K562 (cell line): Measurements from ENCODE around the gene CAPN14. TPM values are rescaled to one million over a fixed set of nuclear protein-coding genes. Genes with fewer than 3 reads are reported as not detected.

ENCODE experiments used
- ATAC-seq: fragments of 200-7000 bp; cut with Tn5 transposase; 3 replicates; pipeline ENCODE4 v1.9.1; 2020; ENCODE audit warnings: moderate library complexity
- BruUV-seq: library from RNA; stranded (reverse); fragments of 400-500 nt; replicated peaks from 2 replicates; lab custom pipeline; 2021; lab: Mats Ljungman, UMichigan
- CTCF ChIA-PET: fragments of 300-600 bp; formaldehyde crosslinking; extraction: SDS; loops from one replicate; lab custom pipeline; 2021; ENCODE audit warnings: low intra/inter-chr PET ratio; lab: Yijun Ruan, JAX
- POLR2A ChIA-PET: fragments of 300-600, 350-650 bp; sonication (Branson Sonifier 250); formaldehyde crosslinking; extraction: SDS; loops from one replicate; lab custom pipeline; 2021; ENCODE audit warnings: antibody characterized with exemption, inconsistent platforms; lab: Yijun Ruan, JAX
- DNase-seq, 4 experiments: peaks; one replicate each; pipeline versions ENCODE4 v3.0.0 to v3.0.0-alpha.2; 2011 to 2018; ENCODE audit warnings: low spot score in 3 of 4, mixed read lengths in 3 of 4; ENCODE audit errors: extremely low read depth in 1 of 4
- FAIRE-seq: peaks from 2 replicates; lab custom pipeline; 2011; peaks lifted over from hg19 to GRCh38; lab: Jason Lieb, UNC
- H2AFZ ChIP-seq: 2 replicates; pipeline ENCODE4 v1.6.0; 2011; ENCODE audit warnings: low read depth, low read length, control low read depth, inconsistent platforms
- H3K27ac ChIP-seq: fragments of 200-600 bp; 3 replicates; pipeline ENCODE4 v1.8.0; 2011; ENCODE audit warnings: low read depth, mild to moderate bottlenecking, control low read depth, inconsistent platforms, low read length, moderate library complexity, mixed read lengths; ENCODE audit errors: extremely low read depth
- H3K27me3 ChIP-seq, 2 experiments: fragments of 300-600 bp in 1 of 2; 2 replicates in 1 of 2; 3 replicates in 1 of 2; pipeline versions ENCODE4 v1.6.0 to v1.8.0; 2011; ENCODE audit warnings: inconsistent platforms in 2 of 2, low read length in 2 of 2, mild to moderate bottlenecking in 1 of 2, mixed read lengths in 1 of 2, moderate library complexity in 1 of 2; ENCODE audit not compliant: control insufficient read depth in 2 of 2, insufficient read depth in 2 of 2
- H3K36me3 ChIP-seq: fragments of 300-600 bp; 3 replicates; pipeline ENCODE4 v1.8.0; 2011; ENCODE audit warnings: mild to moderate bottlenecking, low read length, inconsistent platforms; ENCODE audit not compliant: control insufficient read depth, insufficient read depth
- H3K4me1 ChIP-seq, 2 experiments: fragments of 200-600 bp in 1 of 2; replicated peaks in 1 of 2; 2 replicates in 1 of 2; 3 replicates in 1 of 2; pipeline versions ENCODE4 v1.5.1 to v1.8.0; 2011; ENCODE audit warnings: inconsistent platforms in 2 of 2, low read length in 2 of 2, mild to moderate bottlenecking in 1 of 2, mixed read lengths in 1 of 2, moderate library complexity in 1 of 2; ENCODE audit not compliant: control insufficient read depth in 2 of 2, insufficient read depth in 2 of 2
- H3K4me2 ChIP-seq: 2 replicates; pipeline ENCODE4 v1.6.1; 2011; ENCODE audit warnings: low read length, control low read depth, inconsistent platforms, mixed read lengths; ENCODE audit not compliant: insufficient read depth
- H3K4me3 ChIP-seq: fragments of 200-600 bp; sonication (generic), shearing (Covaris generic); 2 replicates; pipeline ENCODE4 v1.5.1; 2016; ENCODE audit warnings: control low read depth, inconsistent platforms
- H3K79me2 ChIP-seq: fragments of 200-600 bp; 3 replicates; pipeline ENCODE4 v1.8.0; 2011; ENCODE audit warnings: low read length, inconsistent platforms; ENCODE audit not compliant: control insufficient read depth, insufficient read depth
- H3K9ac ChIP-seq, 2 experiments: 2 replicates each; pipeline versions ENCODE4 v1.6.0 to v1.6.1; 2011; ENCODE audit warnings: low read depth in 2 of 2, low read length in 2 of 2, control low read depth in 1 of 2, inconsistent platforms in 1 of 2, mild to moderate bottlenecking in 1 of 2, mixed read lengths in 1 of 2; ENCODE audit not compliant: insufficient read depth in 1 of 2
- H3K9me1 ChIP-seq: one replicate; pipeline ENCODE4 v1.6.0; 2011; ENCODE audit warnings: inconsistent platforms, mild to moderate bottlenecking, low read length, moderate library complexity; ENCODE audit not compliant: control insufficient read depth, insufficient read depth
- H3K9me3 ChIP-seq: replicated peaks from 2 replicates; pipeline ENCODE4 v1.5.1; 2011; ENCODE audit warnings: low read depth, low read length, inconsistent platforms; ENCODE audit not compliant: control insufficient read depth, insufficient read depth
- H4K20me1 ChIP-seq: replicated peaks from 2 replicates; pipeline ENCODE4 v1.6.1; 2011; ENCODE audit warnings: low read length, inconsistent platforms, mixed read lengths; ENCODE audit not compliant: control insufficient read depth, insufficient read depth
- ARID3A ChIP-seq: IDR thresholded peaks from 2 replicates; pipeline ENCODE4 v1.6.1; 2012; ENCODE audit warnings: low read depth, low read length, improper control_type of control experiment, borderline replicate concordance
- BMI1 ChIP-seq: fragments of 150-350 bp; IDR thresholded peaks from 2 replicates; pipeline ENCODE4 v1.6.1; 2014; ENCODE audit warnings: low read length
- EP300 ChIP-seq: IDR thresholded peaks from 2 replicates; pipeline ENCODE4 v1.6.1; 2012; ENCODE audit warnings: low read length, improper control_type of control experiment
- ESRRB ChIP-seq: fragments of 250-450 bp; sonication (Bioruptor Pico); IDR thresholded peaks from 2 replicates; pipeline ENCODE4 v1.5.0; 2020; ENCODE audit warnings: mild to moderate bottlenecking, moderate library complexity, borderline replicate concordance
- GTF2F1 ChIP-seq: IDR thresholded peaks from 2 replicates; pipeline ENCODE4 v1.6.1; 2011; ENCODE audit warnings: low read depth, low read length, improper control_type of control experiment
- KDM2B ChIP-seq: fragments of 250-450 bp; sonication (Bioruptor Pico); IDR thresholded peaks from 2 replicates; pipeline ENCODE4 v1.8.0; 2021; ENCODE audit warnings: mild to moderate bottlenecking, moderate library complexity
- NFIX ChIP-seq: fragments of 250-450 bp; sonication (Bioruptor Pico); IDR thresholded peaks from 2 replicates; pipeline ENCODE4 v1.4.0; 2020; ENCODE audit warnings: low read depth, mild to moderate bottlenecking, moderate library complexity
- THRB ChIP-seq: fragments of 450-650 bp; formaldehyde crosslinking; conservative IDR thresholded peaks from 2 replicates; pipeline ENCODE4 v1.4.0; 2022; ENCODE audit warnings: mild to moderate bottlenecking, missing genetic modification characterization
- ZC3H11A ChIP-seq: IDR thresholded peaks from 2 replicates; pipeline ENCODE4 v1.6.1; 2012; ENCODE audit warnings: low read depth, low read length, improper control_type of control experiment
- ZFPM2 ChIP-seq: fragments of 250-450 bp; sonication (Bioruptor Pico); IDR thresholded peaks from 2 replicates; pipeline ENCODE4 v1.5.1; 2022; ENCODE audit warnings: mild to moderate bottlenecking
- WGBS: fragments of 100-300 bp; shearing (Covaris generic); methylation state at CpG from one replicate; pipeline ENCODE4 v1.1.6; 2016; ENCODE audit warnings: low coverage, mixed read lengths; ENCODE audit not compliant: insufficient coverage; ENCODE audit errors: missing lambda C conversion rate; 5-methylcytosine and 5-hydroxymethylcytosine counted together
- in situ Hi-C: fragments of 300-500 bp; cut with MboI; formaldehyde crosslinking; loops from 4 replicates; pipeline ENCODE4 v1.15.0; 2018; ENCODE audit warnings: inconsistent platforms, mixed read lengths
- intact Hi-C: fragments of 100-400 bp; cut with micrococcal nuclease; formaldehyde crosslinking; loops from 2 replicates; pipeline ENCODE4 v1.14.2; 2022
- polyA plus RNA-seq, 8 experiments: library from polyadenylated mRNA; depleted of rRNA in 4 of 8; stranded (reverse) in 5 of 8; unstranded in 3 of 8; fragments of >200 nt; fragmentation: Nextera tagmentation in 2 of 8; fragmentation: Illumina TruSeq in 1 of 8; extraction: Ambion mirVana in 2 of 8; extraction: Trizol in 1 of 8; gene quantifications; 2 replicates each; pipeline versions ENCODE4 v1.2.1 to v1.2.3, GENCODE V29; 2011 to 2014; ENCODE audit warnings: inconsistent platforms in 1 of 8, missing spikeins in 1 of 8
- total RNA-seq, 7 experiments: library from RNA; depleted of rRNA in 6 of 7; stranded (reverse); fragments of >200 nt in 6 of 7; fragmentation: Illumina TruSeq in 2 of 7; extraction: Trizol in 2 of 7; gene quantifications; 2 replicates each; pipeline versions ENCODE4 v1.2.1 to v1.2.3, GENCODE V29; 2011 to 2021; ENCODE audit warnings: low replicate concordance in 1 of 7
- TF ChIP-seq, protein P1 (sequence below): fragments of 450-650 bp; IDR thresholded peaks from 2 replicates; pipeline ENCODE4 v1.6.1; 2016; ENCODE audit warnings: borderline replicate concordance

CAPN14 gene
- total and polyA plus RNA-seq, 9 of the 15 experiments (the other 6 are each of a cell fraction or from before 2014, with no cell fraction given): not detected

DNA sequence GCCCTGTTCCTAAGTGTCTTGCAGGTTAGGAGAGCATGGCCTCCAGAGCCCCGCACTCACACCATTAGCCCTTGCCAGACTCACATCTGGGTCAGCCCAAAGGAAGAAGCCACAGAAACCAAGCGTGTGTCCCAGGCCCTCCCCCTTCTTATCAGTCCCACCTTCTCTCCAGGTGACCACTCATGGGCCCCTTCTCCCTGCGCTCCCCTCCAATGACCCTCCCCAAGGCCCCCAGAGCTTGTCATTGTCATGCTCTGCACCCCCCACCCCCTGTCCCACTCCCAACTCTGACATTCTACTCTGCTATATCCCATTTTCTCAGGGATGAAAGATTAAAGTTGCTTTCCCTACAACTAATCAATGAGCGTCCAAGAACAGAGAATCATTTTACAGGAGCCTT lies 30.1 kb downstream of the CAPN14 start:
- Histone ChIP-seq H3K4me1 (no peaks in the 10 kb centered on the region), H3K4me2 (no peak overlapping the region), H3K27me3 (peaks cover 0 to 13% of the 10 kb centered on the region in 2 experiments; a peak in 2 of 5 replicates), H3K4me3 (no peak overlapping the region), H3K9me3 (no peaks in the 10 kb centered on the region), H3K27ac (no peak overlapping the region), H3K36me3 (no peaks in the 10 kb centered on the region), H4K20me1 (no peaks in the 10 kb centered on the region), H2AFZ (no peak overlapping the region), H3K9me1 (no peaks in the 10 kb centered on the region), H3K79me2 (no peaks in the 10 kb centered on the region), H3K9ac (no peak overlapping the region)
- FAIRE-seq (no peak), ATAC-seq (no peak), DNase-seq (no peak)
- 0% methylated on average over 3 of the region's 4 CpGs for WGBS
- intact Hi-C loops (no loop called here), in situ Hi-C loops (no loop called here)
- BruUV-seq: no TSS peak
- ChIA-PET POLR2A (no interaction called here), CTCF (no interaction called here)
- TF ChIP-seq BMI1 (no peak), THRB (no peak), EP300 (no peak), ESRRB (CRISPR knock-in tag) (no peak), GTF2F1 (no peak), ZFPM2 (CRISPR knock-in tag) (no peak), NFIX (CRISPR knock-in tag) (no peak), KDM2B (no peak), ZC3H11A (no peak), ARID3A (no peak)
- TF ChIP-seq, protein P1, sequence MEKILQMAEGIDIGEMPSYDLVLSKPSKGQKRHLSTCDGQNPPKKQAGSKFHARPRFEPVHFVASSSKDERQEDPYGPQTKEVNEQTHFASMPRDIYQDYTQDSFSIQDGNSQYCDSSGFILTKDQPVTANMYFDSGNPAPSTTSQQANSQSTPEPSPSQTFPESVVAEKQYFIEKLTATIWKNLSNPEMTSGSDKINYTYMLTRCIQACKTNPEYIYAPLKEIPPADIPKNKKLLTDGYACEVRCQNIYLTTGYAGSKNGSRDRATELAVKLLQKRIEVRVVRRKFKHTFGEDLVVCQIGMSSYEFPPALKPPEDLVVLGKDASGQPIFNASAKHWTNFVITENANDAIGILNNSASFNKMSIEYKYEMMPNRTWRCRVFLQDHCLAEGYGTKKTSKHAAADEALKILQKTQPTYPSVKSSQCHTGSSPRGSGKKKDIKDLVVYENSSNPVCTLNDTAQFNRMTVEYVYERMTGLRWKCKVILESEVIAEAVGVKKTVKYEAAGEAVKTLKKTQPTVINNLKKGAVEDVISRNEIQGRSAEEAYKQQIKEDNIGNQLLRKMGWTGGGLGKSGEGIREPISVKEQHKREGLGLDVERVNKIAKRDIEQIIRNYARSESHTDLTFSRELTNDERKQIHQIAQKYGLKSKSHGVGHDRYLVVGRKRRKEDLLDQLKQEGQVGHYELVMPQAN: no peak
